OCI-LY7 (cell line): Measurements from ENCODE around the gene FBXO42. TPM values are rescaled to one million over a fixed set of nuclear protein-coding genes. Genes with fewer than 3 reads are reported as not detected.

Source experiments
- BruUV-seq: library from RNA; stranded (reverse); fragments of 400-500 nt; replicated peaks from 2 replicates; lab custom pipeline; 2021; lab: Mats Ljungman, UMichigan
- CTCF ChIA-PET: fragments of 300-600 bp; sonication (Branson Sonifier 250); formaldehyde crosslinking; loops from one replicate; lab custom pipeline; 2022; ENCODE audit warnings: antibody characterized with exemption; ENCODE audit not compliant: unreplicated experiment; lab: Charles Lee
- POLR2A ChIA-PET: fragments of 300-600 bp; sonication (Branson Sonifier 250); formaldehyde crosslinking; loops from one replicate; lab custom pipeline; 2022; ENCODE audit warnings: antibody characterized with exemption; lab: Charles Lee
- DNase-seq: peaks from one replicate; pipeline ENCODE4 v3.0.0-alpha.2; 2015; ENCODE audit warnings: low spot score
- H2AFZ ChIP-seq: fragments of 200-600 bp; sonication (generic), shearing (Covaris generic); 2 replicates; pipeline ENCODE4 v1.6.1; 2014; ENCODE audit warnings: mild to moderate bottlenecking, antibody characterized with exemption, low read length, moderate library complexity
- H3K27ac ChIP-seq: fragments of 200-600 bp; sonication (generic); 2 replicates; pipeline ENCODE4 v1.5.1; 2014; ENCODE audit warnings: mixed run types, low read depth, mild to moderate bottlenecking, moderate library complexity, low read length, inconsistent platforms; ENCODE audit not compliant: poor library complexity, severe bottlenecking
- H3K36me3 ChIP-seq: fragments of 200-600 bp; sonication (generic); 2 replicates; pipeline ENCODE4 v1.6.1; 2014; ENCODE audit warnings: mild to moderate bottlenecking, antibody characterized with exemption, low read length, moderate library complexity, mixed read lengths; ENCODE audit not compliant: insufficient read depth
- H3K4me1 ChIP-seq: fragments of 200-600 bp; sonication (generic); 2 replicates; pipeline ENCODE4 v1.5.1; 2014; ENCODE audit warnings: mild to moderate bottlenecking, low read length; ENCODE audit not compliant: insufficient read depth, poor library complexity, severe bottlenecking
- H3K4me2 ChIP-seq: fragments of 200-600 bp; sonication (generic); 2 replicates; pipeline ENCODE4 v1.6.1; 2014; ENCODE audit warnings: mild to moderate bottlenecking, low read length
- H3K4me3 ChIP-seq: fragments of 200-600 bp; sonication (generic); 2 replicates; pipeline ENCODE4 v1.5.1; 2014; ENCODE audit warnings: mild to moderate bottlenecking, low read depth, low read length; ENCODE audit not compliant: poor library complexity, severe bottlenecking
- H3K79me2 ChIP-seq: fragments of 200-600 bp; sonication (generic); 2 replicates; pipeline ENCODE4 v1.6.1; 2016; ENCODE audit warnings: low read depth, mild to moderate bottlenecking, low read length, moderate library complexity, mixed read lengths; ENCODE audit not compliant: insufficient read depth
- H3K9me2 ChIP-seq: fragments of 200-600 bp; sonication (generic); 2 replicates; pipeline ENCODE4 v1.6.1; 2016; ENCODE audit warnings: mild to moderate bottlenecking, low read length, mixed read lengths; ENCODE audit not compliant: insufficient read depth
- H3K9me3 ChIP-seq: fragments of 200-600 bp; sonication (generic); 2 replicates; pipeline ENCODE4 v1.6.1; 2014; ENCODE audit warnings: mild to moderate bottlenecking, mixed run types, low read length, mixed read lengths
- H4K20me1 ChIP-seq: fragments of 200-600 bp; sonication (generic); 2 replicates; pipeline ENCODE4 v1.6.1; 2014; ENCODE audit warnings: mild to moderate bottlenecking, antibody characterized with exemption, low read length, moderate library complexity, mixed read lengths; ENCODE audit not compliant: insufficient read depth
- CTCF ChIP-seq: fragments of 200-600 bp; sonication (generic); conservative IDR thresholded peaks from 2 replicates; pipeline ENCODE4 v1.5.1; 2014; ENCODE audit warnings: mild to moderate bottlenecking, antibody characterized with exemption, low read length, moderate library complexity, mixed read lengths
- EZH2phosphoT487 ChIP-seq: fragments of 200-600 bp; sonication (generic); IDR thresholded peaks from 2 replicates; pipeline ENCODE4 v1.6.1; 2018; ENCODE audit warnings: low read depth, borderline replicate concordance, mild to moderate bottlenecking, mixed run types, antibody characterized with exemption, low read length, moderate library complexity, mixed read lengths
- intact Hi-C: fragments of 100-400 bp; cut with micrococcal nuclease; formaldehyde crosslinking; loops from one replicate; pipeline ENCODE4 v1.10.0; 2022; ENCODE audit not compliant: unreplicated experiment
- total RNA-seq, 2 experiments: library from RNA; depleted of rRNA in 1 of 2; stranded (reverse); fragments of >200 nt in 1 of 2; shearing (Covaris generic) in 1 of 2; gene quantifications; 2 replicates each; pipeline ENCODE4 v1.2.3, GENCODE V29; 2014 to 2022

FBXO42 gene
- total RNA-seq, 2 experiments from 2014 or later: 20.0 to 22.9 TPM

DNA sequence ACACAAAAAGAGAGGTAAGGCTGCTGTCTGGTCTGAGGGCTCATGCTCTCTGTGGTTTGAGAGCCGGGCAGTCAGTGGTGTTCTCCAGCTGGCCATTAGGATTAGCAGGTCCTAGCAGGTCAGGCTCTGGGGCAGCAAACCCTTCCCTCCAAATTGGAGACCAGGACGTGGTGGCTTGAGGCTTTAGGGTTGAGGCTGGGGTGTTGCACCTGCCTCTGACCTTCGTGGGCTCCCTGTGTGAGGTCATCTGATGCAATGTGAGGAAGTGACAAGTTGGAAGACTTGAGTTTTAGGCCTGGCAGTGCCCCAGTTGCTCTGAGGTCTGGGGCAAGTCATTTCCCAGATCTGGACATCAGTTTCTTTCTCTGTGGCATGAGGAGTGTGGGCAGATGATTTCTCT lies 39.1 kb upstream of the FBXO42 start:
- Histone ChIP-seq H3K4me1 (peaks cover 30% of the 10 kb centered on the region), H3K79me2 (peaks cover 62% of the 10 kb centered on the region), H3K36me3 (peaks cover 56% of the 10 kb centered on the region), H3K9me2 (no peaks in the 10 kb centered on the region), H3K4me3 (no peak overlapping the region), H3K27ac (peak overlapping the region; percentile 1), H3K4me2 (no peak overlapping the region), H4K20me1 (peaks cover 31% of the 10 kb centered on the region; the same call in 1 of the 2 replicates), H3K9me3 (no peaks in the 10 kb centered on the region), H2AFZ (no peak overlapping the region)
- DNase-seq: no peak
- intact Hi-C loops: no loop called here
- POLR2A ChIA-PET: no interaction called here
- TF ChIP-seq EZH2phosphoT487 (no peak), CTCF (no peak)
- CTCF ChIA-PET: interaction anchor here (0.6 kb wide), 1 partner anchor 185 kb away, joined by 3 read pairs; no protein-coding TSS in a partner anchor
- BruUV-seq: no TSS peak

GRCh38 chr1:16387201-16388188 lies 35.2 kb upstream of the FBXO42 start:
- no peak overlapping the region for H3K4me3 ChIP-seq
- no peak for DNase-seq

More at GRCh38 chr1:16387201-16388188, 35.2 kb upstream of the FBXO42 start:
- no peak overlapping the region for H3K27ac ChIP-seq
- H3K9me2 ChIP-seq: no peaks in the 10 kb centered on the region
- no peak for TF ChIP-seq EZH2phosphoT487
- no peak for TF ChIP-seq CTCF
- ChIA-PET POLR2A (no interaction called here), CTCF (interaction anchor here (0.9 kb wide), 1 partner anchor 16 kb away, joined by 3 read pairs; no protein-coding TSS in a partner anchor)
- peaks cover 40% of the 10 kb centered on the region; the same call in 1 of the 2 replicates for H4K20me1 ChIP-seq
- H3K4me2 ChIP-seq: peak overlapping the region; percentile 28; the same call in 1 of the 2 replicates
- no peaks in the 10 kb centered on the region for H3K9me3 ChIP-seq
- H3K79me2 ChIP-seq: peaks cover 96% of the 10 kb centered on the region
- H2AFZ ChIP-seq: no peak overlapping the region
- BruUV-seq: no TSS peak
- intact Hi-C loops: no loop called here
- H3K36me3 ChIP-seq: peaks cover 44% of the 10 kb centered on the region
- H3K4me1 ChIP-seq: peaks cover 32% of the 10 kb centered on the region
